Mesendoderm (in vitro differentiated cells): ENCODE results near the gene ZNF521.
A peak's percentile ranks its signal among the peaks of the same experiment; 100 is the strongest.

Experiments
- DNase-seq: peaks from one replicate; pipeline ENCODE4 v3.0.0; 2013
- H2AK5ac ChIP-seq: 2 replicates; pipeline ENCODE4 v1.6.1; 2013; ENCODE audit warnings: low read length, inconsistent platforms
- H2BK120ac ChIP-seq: 2 replicates; pipeline ENCODE4 v1.6.1; 2013; ENCODE audit warnings: low read depth, mild to moderate bottlenecking, low read length, moderate library complexity, mixed read lengths
- H2BK15ac ChIP-seq: replicated peaks from 2 replicates; pipeline ENCODE4 v1.6.1; 2013; ENCODE audit warnings: low read depth, mild to moderate bottlenecking, moderate library complexity
- H2BK5ac ChIP-seq: 2 replicates; pipeline ENCODE4 v1.6.1; 2013; ENCODE audit warnings: low read length, inconsistent platforms
- H3K18ac ChIP-seq: 2 replicates; pipeline ENCODE4 v1.6.1; 2013; ENCODE audit warnings: mild to moderate bottlenecking, low read length, mixed read lengths
- H3K23ac ChIP-seq: one replicate; pipeline ENCODE4 v1.6.1; 2013; ENCODE audit warnings: low read length
- H3K27ac ChIP-seq: 2 replicates; pipeline ENCODE4 v1.5.1; 2013; ENCODE audit warnings: low read depth, mild to moderate bottlenecking, inconsistent platforms, low read length, moderate library complexity
- H3K27me3 ChIP-seq: 2 replicates; pipeline ENCODE4 v1.6.1; 2013; ENCODE audit warnings: low read length, control low read depth, mild to moderate bottlenecking, inconsistent platforms; ENCODE audit not compliant: insufficient read depth, poor library complexity
- H3K36me3 ChIP-seq: 2 replicates; pipeline ENCODE4 v1.6.1; 2013; ENCODE audit warnings: low read length, inconsistent platforms; ENCODE audit not compliant: control insufficient read depth, insufficient read depth
- H3K4ac ChIP-seq: one replicate; pipeline ENCODE4 v1.6.1; 2013; ENCODE audit warnings: low read depth, mild to moderate bottlenecking, low read length, moderate library complexity
- H3K4me1 ChIP-seq: 2 replicates; pipeline ENCODE4 v1.6.1; 2013; ENCODE audit warnings: low read depth, low read length, inconsistent platforms; ENCODE audit not compliant: control insufficient read depth
- H3K4me2 ChIP-seq: 2 replicates; pipeline ENCODE4 v1.6.1; 2013; ENCODE audit warnings: low read length
- H3K4me3 ChIP-seq: 2 replicates; pipeline ENCODE4 v1.5.1; 2013; ENCODE audit warnings: mild to moderate bottlenecking, low read length
- H3K56ac ChIP-seq: one replicate; pipeline ENCODE4 v1.6.1; 2013; ENCODE audit warnings: low read length
- H3K79me1 ChIP-seq: 2 replicates; pipeline ENCODE4 v1.6.1; 2013; ENCODE audit warnings: low read length, inconsistent platforms
- H3K79me2 ChIP-seq: 2 replicates; pipeline ENCODE4 v1.6.1; 2013; ENCODE audit warnings: mild to moderate bottlenecking, low read length; ENCODE audit not compliant: control insufficient read depth, insufficient read depth
- H3K9ac ChIP-seq: 2 replicates; pipeline ENCODE4 v1.6.1; 2013; ENCODE audit warnings: low read length, inconsistent platforms
- H4K5ac ChIP-seq: one replicate; pipeline ENCODE4 v1.6.1; 2013; ENCODE audit warnings: low read length
- H4K8ac ChIP-seq: one replicate; pipeline ENCODE4 v1.6.1; 2013; ENCODE audit warnings: low read depth, mild to moderate bottlenecking, control low read depth, low read length, moderate library complexity
- WGBS: extraction: QIAGEN DNeasy Blood & Tissue Kit; methylation state at CpG from one replicate; pipeline ENCODE4 v1.1.7; 2013; ENCODE audit warnings: low lambda C conversion rate, missing lambda C conversion rate; ENCODE audit not compliant: insufficient coverage; ENCODE audit errors: extremely low coverage; 5-methylcytosine and 5-hydroxymethylcytosine counted together

The ZNF521 gene

DNA sequence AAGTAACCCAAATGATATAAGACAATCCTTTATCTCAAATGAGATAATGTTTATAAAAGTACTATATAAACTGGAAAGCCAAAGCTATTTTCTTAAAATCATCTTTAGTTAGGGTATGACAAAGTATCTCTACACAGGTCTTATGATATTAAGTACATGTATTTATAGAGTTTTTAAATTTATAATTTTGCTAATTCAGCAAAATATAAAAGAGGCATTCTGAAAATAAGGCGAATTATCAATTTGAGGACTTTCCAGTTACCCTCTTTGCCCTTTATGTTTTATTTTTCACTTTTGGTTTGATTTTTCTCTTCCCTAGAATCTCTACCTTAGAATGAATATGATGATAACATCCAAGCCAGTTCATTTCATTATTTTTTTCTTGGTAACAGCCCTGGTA lies 115.2 kb downstream of the ZNF521 start:
- H2BK15ac ChIP-seq, result no peak overlapping the region
- H3K56ac ChIP-seq, result no peak overlapping the region
- no peak overlapping the region for H3K18ac ChIP-seq
- H3K9ac ChIP-seq, result no peak overlapping the region
- H3K79me1 ChIP-seq, result peaks cover 3% of the 10 kb centered on the region
- no peak overlapping the region for H4K5ac ChIP-seq
- peaks cover 28% of the 10 kb centered on the region for H3K4me1 ChIP-seq
- DNase-seq, result no peak
- no peak overlapping the region for H2BK120ac ChIP-seq
- no peak overlapping the region for H3K27ac ChIP-seq
- H3K36me3 ChIP-seq, result no peaks in the 10 kb centered on the region
- no peak overlapping the region for H4K8ac ChIP-seq
- H3K23ac ChIP-seq, result no peak overlapping the region
- H3K27me3 ChIP-seq, result no peaks in the 10 kb centered on the region
- H2AK5ac ChIP-seq, result no peak overlapping the region
- no peak overlapping the region for H3K4me3 ChIP-seq
- no CpG with 5 or more reads among the region's 1 CpG for WGBS
- H3K4ac ChIP-seq, result no peak overlapping the region
- H2BK5ac ChIP-seq, result no peak overlapping the region
- no peaks in the 10 kb centered on the region for H3K79me2 ChIP-seq
- H3K4me2 ChIP-seq, result no peak overlapping the region

GRCh38 chr18:25235401-25236042 lies 116.4 kb downstream of the ZNF521 start:
- peaks cover 31% of the 10 kb centered on the region for H3K4me1 ChIP-seq
- no peaks in the 10 kb centered on the region for H3K27me3 ChIP-seq
- H3K9ac ChIP-seq, result no peak overlapping the region
- H3K27ac ChIP-seq, result no peak overlapping the region
- no peak overlapping the region for H3K4ac ChIP-seq
- H2AK5ac ChIP-seq, result no peak overlapping the region
- DNase-seq, result no peak
- no peak overlapping the region for H4K8ac ChIP-seq
- H2BK5ac ChIP-seq, result no peak overlapping the region
- H3K23ac ChIP-seq, result no peak overlapping the region
- no peak overlapping the region for H2BK120ac ChIP-seq
- no peak overlapping the region for H2BK15ac ChIP-seq
- no peak overlapping the region for H3K18ac ChIP-seq
- H3K4me2 ChIP-seq, result no peak overlapping the region
- no peak overlapping the region for H4K5ac ChIP-seq
- no peaks in the 10 kb centered on the region for H3K36me3 ChIP-seq
- no CpG with 5 or more reads among the region's 9 CpGs for WGBS
- no peaks in the 10 kb centered on the region for H3K79me2 ChIP-seq
- no peak overlapping the region for H3K56ac ChIP-seq
- H3K4me3 ChIP-seq, result no peak overlapping the region
- peaks cover 3% of the 10 kb centered on the region for H3K79me1 ChIP-seq

- Histone ChIP-seq H3K4me1 (peaks cover 25% of the 10 kb centered on the region), H3K27ac (no peak overlapping the region), H3K23ac (no peak overlapping the region), H4K5ac (no peak overlapping the region), H3K4ac (no peak overlapping the region), H4K8ac (no peak overlapping the region), H2BK5ac (no peak overlapping the region), H3K4me2 (no peak overlapping the region), H3K9ac (no peak overlapping the region), H2AK5ac (no peak overlapping the region), H3K56ac (no peak overlapping the region), H2BK15ac (no peak overlapping the region), H3K79me1 (peaks cover 3% of the 10 kb centered on the region), H3K18ac (peak overlapping the region; percentile 60), H3K4me3 (no peak overlapping the region), H3K79me2 (no peaks in the 10 kb centered on the region), H3K36me3 (no peaks in the 10 kb centered on the region), H3K27me3 (no peaks in the 10 kb centered on the region), H2BK120ac (no peak overlapping the region)
- WGBS, result no CpG with 5 or more reads among the region's 3 CpGs
- DNase-seq, result no peak
These were observed 117.1 kb downstream of the ZNF521 start for GRCh38 chr18:25234740-25235345.

- Histone ChIP-seq H3K9ac (no peak overlapping the region), H2BK120ac (no peak overlapping the region), H3K4me2 (no peak overlapping the region), H3K27me3 (no peaks in the 10 kb centered on the region), H3K23ac (no peak overlapping the region), H3K4me1 (peaks cover 23% of the 10 kb centered on the region), H2BK15ac (no peak overlapping the region), H3K79me1 (peaks cover 3% of the 10 kb centered on the region), H4K5ac (no peak overlapping the region), H2BK5ac (no peak overlapping the region), H3K4me3 (no peak overlapping the region), H4K8ac (no peak overlapping the region), H3K56ac (no peak overlapping the region), H3K79me2 (no peaks in the 10 kb centered on the region), H2AK5ac (no peak overlapping the region), H3K18ac (no peak overlapping the region), H3K36me3 (no peaks in the 10 kb centered on the region), H3K27ac (no peak overlapping the region), H3K4ac (no peak overlapping the region)
- WGBS, result no CpG with 5 or more reads among the region's 1 CpG
- no peak for DNase-seq
These were observed 117.7 kb downstream of the ZNF521 start for GRCh38 chr18:25234322-25234639.

DNA sequence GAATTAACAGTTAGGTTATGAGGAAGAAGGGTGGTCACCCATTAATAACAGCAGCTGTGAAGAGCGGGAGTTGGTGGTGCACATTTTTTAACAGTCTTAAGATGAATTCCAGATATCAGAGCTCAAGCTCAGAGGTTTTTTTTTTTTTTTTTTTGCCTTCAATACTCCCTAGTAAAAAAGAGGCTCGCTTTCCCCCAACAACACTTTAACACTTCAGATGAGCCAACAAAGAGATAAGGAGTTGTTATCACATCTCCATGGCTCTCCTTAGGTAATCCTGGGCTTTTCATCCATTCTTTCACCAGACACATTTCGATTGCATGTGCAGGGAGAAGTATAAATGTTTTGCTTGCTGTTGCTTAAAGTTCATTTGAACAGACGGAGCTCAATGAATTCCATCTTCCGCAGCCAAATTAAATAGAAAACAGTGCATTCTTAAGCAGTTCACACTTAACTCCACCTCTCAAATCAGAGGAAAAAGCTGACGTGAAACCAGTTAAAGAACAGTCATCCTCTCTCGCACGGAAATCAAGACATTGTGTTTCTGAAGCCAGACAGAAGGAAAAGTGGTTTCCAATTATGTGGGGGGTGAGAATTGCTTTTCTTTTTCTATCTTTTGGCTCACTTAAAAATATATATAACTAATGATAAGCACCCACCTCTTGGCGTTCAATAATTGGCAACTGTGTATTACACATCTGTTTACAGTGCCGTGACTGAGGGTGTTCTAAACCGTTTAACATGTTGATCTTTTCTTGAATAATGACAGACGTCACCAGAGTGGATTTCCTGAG lies 118.2 kb downstream of the ZNF521 start:
- no peak overlapping the region for H2AK5ac ChIP-seq
- H3K79me2 ChIP-seq, result no peaks in the 10 kb centered on the region
- H2BK120ac ChIP-seq, result no peak overlapping the region
- H3K9ac ChIP-seq, result no peak overlapping the region
- H3K18ac ChIP-seq, result no peak overlapping the region
- no peak overlapping the region for H3K27ac ChIP-seq
- no CpG with 5 or more reads among the region's 12 CpGs for WGBS
- no peak overlapping the region for H3K23ac ChIP-seq
- no peaks in the 10 kb centered on the region for H3K27me3 ChIP-seq
- H2BK15ac ChIP-seq, result no peak overlapping the region
- H3K4me3 ChIP-seq, result no peak overlapping the region
- no peaks in the 10 kb centered on the region for H3K36me3 ChIP-seq
- peaks cover 3% of the 10 kb centered on the region for H3K79me1 ChIP-seq
- no peak overlapping the region for H3K4ac ChIP-seq
- H3K4me2 ChIP-seq, result no peak overlapping the region
- H4K5ac ChIP-seq, result no peak overlapping the region
- H2BK5ac ChIP-seq, result no peak overlapping the region
- no peak overlapping the region for H4K8ac ChIP-seq
- DNase-seq, result peak; percentile 86
- peaks cover 17% of the 10 kb centered on the region for H3K4me1 ChIP-seq
- H3K56ac ChIP-seq, result no peak overlapping the region
